CD4-positive, alpha-beta memory T cell (primary cell): ENCODE data around the gene PRXL2A. TPM values are rescaled to one million over a fixed set of nuclear protein-coding genes. Genes with fewer than 3 reads are reported as not detected.

Experiments used
- CTCF ChIA-PET: fragments of 350-600 bp; sonication (Branson Sonifier 250); formaldehyde crosslinking; loops from one replicate; lab custom pipeline; 2021; ENCODE audit warnings: inconsistent platforms; ENCODE audit not compliant: partially characterized antibody; lab: Charles Lee
- POLR2A ChIA-PET: fragments of 350-600 bp; sonication (Branson Sonifier 250); formaldehyde crosslinking; loops from one replicate; lab custom pipeline; 2021; ENCODE audit not compliant: partially characterized antibody; lab: Charles Lee
- DNase-seq, 5 donors: peaks; one replicate each; pipeline versions ENCODE4 v3.0.0 to v3.0.0-alpha.2; 2020 to 2022; ENCODE audit warnings: mixed read lengths in 1 of 5
- H3K27ac ChIP-seq: one replicate; pipeline ENCODE4 v1.7.0; 2013; ENCODE audit warnings: low read depth, low read length
- H3K27me3 ChIP-seq: 2 replicates; pipeline ENCODE4 v1.7.0; 2013; ENCODE audit warnings: mild to moderate bottlenecking, low read length, moderate library complexity; ENCODE audit not compliant: insufficient read depth
- H3K36me3 ChIP-seq: 2 replicates; pipeline ENCODE4 v1.7.0; 2013; ENCODE audit warnings: mild to moderate bottlenecking, low read length, moderate library complexity; ENCODE audit not compliant: insufficient read depth
- H3K4me1 ChIP-seq: 2 replicates; pipeline ENCODE4 v1.7.0; 2013; ENCODE audit warnings: mild to moderate bottlenecking, low read length, moderate library complexity; ENCODE audit not compliant: insufficient read depth
- H3K4me3 ChIP-seq, 2 donors: one replicate each; pipeline ENCODE4 v1.7.0; 2013; ENCODE audit warnings: low read length in 2 of 2, mild to moderate bottlenecking in 1 of 2
- H3K9me3 ChIP-seq, 2 donors: one replicate each; pipeline ENCODE4 v1.7.0; 2013; ENCODE audit warnings: low read length in 2 of 2, control low read depth in 1 of 2; ENCODE audit not compliant: control insufficient read depth in 1 of 2
- H3K27ac Mint-ChIP-seq, 7 donors: one replicate each; pipeline ENCODE4 v1.8.0; 2020 to 2021; ENCODE audit warnings: mixed read lengths in 7 of 7, mild to moderate bottlenecking in 6 of 7, inconsistent platforms in 3 of 7, moderate library complexity in 3 of 7
- H3K27me3 Mint-ChIP-seq, 2 donors: one replicate each; pipeline ENCODE4 v1.8.0; 2020 to 2021; ENCODE audit warnings: mixed read lengths in 2 of 2
- H3K36me3 Mint-ChIP-seq, 2 donors: one replicate each; pipeline ENCODE4 v1.8.0; 2020 to 2021; ENCODE audit warnings: mixed read lengths in 2 of 2, inconsistent platforms in 1 of 2, mild to moderate bottlenecking in 1 of 2
- H3K4me1 Mint-ChIP-seq, 4 donors: one replicate each; pipeline ENCODE4 v1.8.0; 2020 to 2021; ENCODE audit warnings: mixed read lengths in 4 of 4, mild to moderate bottlenecking in 1 of 4
- H3K4me3 Mint-ChIP-seq, 8 donors: one replicate each; pipeline ENCODE4 v1.8.0; 2020 to 2021; ENCODE audit warnings: mixed read lengths in 8 of 8, mild to moderate bottlenecking in 7 of 8, moderate library complexity in 6 of 8, inconsistent platforms in 3 of 8
- H3K9me3 Mint-ChIP-seq, 8 donors: one replicate each; pipeline ENCODE4 v1.8.0; 2020 to 2021; ENCODE audit warnings: mixed read lengths in 8 of 8, mild to moderate bottlenecking in 5 of 8, inconsistent platforms in 3 of 8, moderate library complexity in 1 of 8
- intact Hi-C: fragments of 100-400 bp; cut with micrococcal nuclease; formaldehyde crosslinking; loops from one replicate; pipeline ENCODE4 v1.15.1; 2023
- polyA plus RNA-seq, 2 donors: library from polyadenylated mRNA; unstranded; fragments of 300-500 nt; fragmentation: Illumina TruSeq; gene quantifications; one replicate each; pipeline ENCODE4 v1.2.3, GENCODE V29; 2021
- total RNA-seq, 2 experiments: library from RNA; stranded (reverse); gene quantifications; one replicate each; pipeline ENCODE4 v1.2.3, GENCODE V29; 2021

PRXL2A gene
- total and polyA plus RNA-seq, 4 experiments from 2014 or later: 3.6 to 6.0 (median 4.2) TPM

- POLR2A ChIA-PET: no interaction called here
- intact Hi-C loops: no loop called here
Observed at GRCh38 chr10:80410122-80410521, 1.8 kb downstream of the PRXL2A start.

DNA sequence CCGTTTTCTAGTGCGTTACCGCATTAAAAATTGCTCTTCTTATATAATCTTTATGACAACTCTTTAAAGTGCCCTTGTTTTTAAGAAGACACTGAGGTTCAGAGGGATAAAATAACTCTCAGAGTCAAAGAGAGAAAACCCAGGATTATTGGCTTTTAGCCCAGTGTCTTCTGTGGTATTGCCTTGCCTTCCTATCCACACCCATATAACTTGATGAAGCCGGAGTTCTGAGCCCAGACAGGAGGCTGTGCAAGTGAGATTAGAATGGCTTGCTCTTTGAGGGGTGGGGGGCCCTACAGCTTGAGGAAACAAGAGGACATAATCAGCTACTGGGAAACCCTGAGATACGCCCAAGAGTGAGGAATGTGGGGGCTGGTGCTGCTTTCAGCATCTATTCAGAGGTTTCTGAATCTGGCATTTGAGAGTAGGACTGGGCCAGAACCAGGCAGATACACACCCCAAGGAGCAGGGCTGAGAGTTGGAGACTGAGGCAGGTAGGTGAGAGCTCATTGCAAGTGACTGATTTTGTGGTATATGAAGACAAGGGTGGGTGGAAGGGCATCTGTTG, 2.3 kb downstream of the PRXL2A start:
- no peaks in the 10 kb centered on the region for H3K27me3 ChIP-seq
- peaks cover 10% of the 10 kb centered on the region for H3K4me1 ChIP-seq
- H3K27ac Mint-ChIP-seq: peak overlapping the region in 1 of 7 donors; percentile 5
- H3K36me3 Mint-ChIP-seq: peaks cover 0 to 2% of the 10 kb centered on the region in 2 donors
- ChIA-PET POLR2A (no interaction called here), CTCF (interaction anchor here (1.4 to 2.1 kb wide), 2 partner anchors 10 to 94 kb away, joined by 3 to 12 read pairs; no protein-coding TSS in a partner anchor)
- no peak overlapping the region for H3K27ac ChIP-seq
- intact Hi-C loops: no loop called here
- no peak overlapping the region for H3K4me3 ChIP-seq
- H3K4me1 Mint-ChIP-seq: peaks cover 1 to 11% (median 8%) of the 10 kb centered on the region in 4 donors
- H3K36me3 ChIP-seq: no peaks in the 10 kb centered on the region
- no peaks in the 10 kb centered on the region for H3K9me3 ChIP-seq
- no peak overlapping the region for H3K4me3 Mint-ChIP-seq
- H3K9me3 Mint-ChIP-seq: no peaks in the 10 kb centered on the region
- DNase-seq: no peak
- H3K27me3 Mint-ChIP-seq: peaks cover 2 to 3% of the 10 kb centered on the region in 2 donors

More at GRCh38 chr10:80410122-80410521, 1.8 kb downstream of the PRXL2A start:
- Mint-ChIP-seq H3K27ac (no peak overlapping the region), H3K4me3 (peak overlapping the region in 6 of 8 donors; percentile 49 to 95 (median 72)), H3K36me3 (peaks cover 0 to 2% of the 10 kb centered on the region in 2 donors), H3K27me3 (peaks cover 2 to 3% of the 10 kb centered on the region in 2 donors), H3K9me3 (no peaks in the 10 kb centered on the region), H3K4me1 (peaks cover 1 to 11% (median 8%) of the 10 kb centered on the region in 4 donors)
- CTCF ChIA-PET: interaction anchor here (2.1 kb wide), 1 partner anchor 95 kb away, joined by 12 read pairs; no protein-coding TSS in a partner anchor
- no peaks in the 10 kb centered on the region for H3K27me3 ChIP-seq
- peaks cover 10% of the 10 kb centered on the region for H3K4me1 ChIP-seq
- no peaks in the 10 kb centered on the region for H3K9me3 ChIP-seq
- H3K4me3 ChIP-seq: no peak overlapping the region
- no peaks in the 10 kb centered on the region for H3K36me3 ChIP-seq
- no peak for DNase-seq
- no peak overlapping the region for H3K27ac ChIP-seq

- Mint-ChIP-seq H3K27ac (no peak overlapping the region), H3K36me3 (peaks cover 0 to 2% of the 10 kb centered on the region in 2 donors), H3K27me3 (peaks cover 2 to 3% of the 10 kb centered on the region in 2 donors), H3K9me3 (no peaks in the 10 kb centered on the region), H3K4me1 (peaks cover 1 to 11% (median 8%) of the 10 kb centered on the region in 4 donors), H3K4me3 (no peak overlapping the region)
- intact Hi-C loops: no loop called here
- Histone ChIP-seq H3K27ac (no peak overlapping the region), H3K36me3 (no peaks in the 10 kb centered on the region), H3K4me1 (peaks cover 10% of the 10 kb centered on the region), H3K4me3 (no peak overlapping the region), H3K27me3 (no peaks in the 10 kb centered on the region), H3K9me3 (no peaks in the 10 kb centered on the region)
- POLR2A ChIA-PET: no interaction called here
- CTCF ChIA-PET: interaction anchor here (1.2 to 1.4 kb wide), 2 partner anchors 10 to 33 kb away, joined by 3 read pairs; no protein-coding TSS in a partner anchor
- no peak for DNase-seq
Observed at GRCh38 chr10:80411267-80411668, 2.9 kb downstream of the PRXL2A start.

GRCh38 chr10:80411681-80412220, 3.4 kb downstream of the PRXL2A start:
- Histone ChIP-seq H3K27me3 (no peaks in the 10 kb centered on the region), H3K9me3 (no peaks in the 10 kb centered on the region), H3K27ac (no peak overlapping the region), H3K4me3 (no peak overlapping the region), H3K4me1 (peaks cover 10% of the 10 kb centered on the region), H3K36me3 (no peaks in the 10 kb centered on the region)
- CTCF ChIA-PET: interaction anchor here (1.2 to 1.4 kb wide), 2 partner anchors 11 to 34 kb away, joined by 3 read pairs; no protein-coding TSS in a partner anchor
- intact Hi-C loops: no loop called here
- POLR2A ChIA-PET: no interaction called here
- H3K27me3 Mint-ChIP-seq: peaks cover 2 to 3% of the 10 kb centered on the region in 2 donors
- peaks cover 0 to 2% of the 10 kb centered on the region in 2 donors for H3K36me3 Mint-ChIP-seq
- H3K4me3 Mint-ChIP-seq: no peak overlapping the region
- H3K4me1 Mint-ChIP-seq: peaks cover 1 to 11% (median 8%) of the 10 kb centered on the region in 4 donors
- no peak overlapping the region for H3K27ac Mint-ChIP-seq
- H3K9me3 Mint-ChIP-seq: no peaks in the 10 kb centered on the region
- DNase-seq: no peak

GRCh38 chr10:80412486-80412885, 4.1 kb downstream of the PRXL2A start:
- no peak for DNase-seq
- Mint-ChIP-seq H3K4me3 (no peak overlapping the region), H3K27ac (peak overlapping the region in 1 of 7 donors; percentile 39), H3K9me3 (no peaks in the 10 kb centered on the region), H3K27me3 (peaks cover 2% of the 10 kb centered on the region in 2 donors), H3K4me1 (peaks cover 1 to 10% (median 7%) of the 10 kb centered on the region in 4 donors), H3K36me3 (peaks cover 0 to 2% of the 10 kb centered on the region in 2 donors)
- ChIA-PET CTCF (no interaction called here), POLR2A (no interaction called here)
- Histone ChIP-seq H3K36me3 (no peaks in the 10 kb centered on the region), H3K9me3 (no peaks in the 10 kb centered on the region), H3K27me3 (no peaks in the 10 kb centered on the region), H3K27ac (no peak overlapping the region), H3K4me3 (no peak overlapping the region), H3K4me1 (peaks cover 9% of the 10 kb centered on the region)
- intact Hi-C loops: no loop called here

DNA sequence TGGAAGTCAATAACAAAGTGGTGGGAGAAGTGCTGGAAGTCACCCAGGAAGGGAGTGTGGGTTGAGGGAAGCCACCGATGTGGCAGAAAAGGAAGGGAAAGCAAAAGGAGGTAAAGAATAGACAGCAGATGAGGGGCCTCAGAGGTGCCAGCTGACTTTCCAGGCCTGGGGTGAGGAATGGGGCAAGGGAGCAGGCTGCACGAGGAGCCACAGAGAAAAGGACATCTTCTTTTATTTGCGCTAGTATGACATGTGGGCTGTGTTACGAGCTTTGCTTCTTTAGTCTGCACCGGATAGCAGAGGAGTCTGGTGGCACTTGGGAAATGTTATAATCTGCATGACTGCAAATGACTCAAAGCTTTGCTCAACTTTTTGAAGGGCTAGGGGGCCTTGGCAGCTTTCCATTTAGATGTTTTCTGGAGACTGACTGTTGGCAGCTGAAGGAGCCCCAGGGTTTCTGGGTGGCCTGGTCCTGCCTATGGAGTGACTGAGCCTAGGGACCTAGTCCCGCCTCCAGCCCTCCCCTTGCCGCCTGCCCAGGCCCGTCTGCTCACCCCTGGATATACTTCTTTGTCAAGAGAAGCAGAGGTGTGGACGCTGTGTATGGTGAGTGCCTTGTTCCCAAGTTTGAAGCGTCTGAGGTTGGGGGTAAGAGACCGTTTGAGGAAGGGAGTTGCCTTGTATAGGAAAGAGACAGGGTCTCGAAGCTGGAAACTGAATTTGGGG, 5.1 kb downstream of the PRXL2A start:
- CTCF ChIA-PET: no interaction called here
- no peaks in the 10 kb centered on the region for H3K27me3 Mint-ChIP-seq
- no peaks in the 10 kb centered on the region for H3K9me3 Mint-ChIP-seq
- Histone ChIP-seq H3K36me3 (no peaks in the 10 kb centered on the region), H3K27ac (no peak overlapping the region), H3K4me1 (peaks cover 4% of the 10 kb centered on the region), H3K4me3 (no peak overlapping the region), H3K27me3 (no peaks in the 10 kb centered on the region), H3K9me3 (no peaks in the 10 kb centered on the region)
- no peaks in the 10 kb centered on the region for H3K36me3 Mint-ChIP-seq
- H3K27ac Mint-ChIP-seq: peak overlapping the region in 1 of 7 donors; percentile 41
- DNase-seq: no peak
- POLR2A ChIA-PET: interaction anchor here (0.6 kb wide), 1 partner anchor 122 kb away, joined by 3 read pairs; no protein-coding TSS in a partner anchor
- peaks cover 0 to 4% (median 2%) of the 10 kb centered on the region in 4 donors for H3K4me1 Mint-ChIP-seq
- no peak overlapping the region for H3K4me3 Mint-ChIP-seq
- intact Hi-C loops: no loop called here
